ENCODE data around the gene PXT1.
A peak's percentile ranks its signal among the peaks of the same experiment; 100 is the strongest.

Gene PXT1

GRCh38 chr6:36387440-36388303 is 55.0 kb downstream of the PXT1 start, which contains the start of gene ETV7:
Gene ETV7, minus strand, starts transcription at chr6:36387669. Its CDS starts 128 bp downstream, at chr6:36387541.
- DNase-seq = no peak

GRCh38 chr6:36386495-36387439 is 55.9 kb downstream of the PXT1 start:
- no peak for DNase-seq

GRCh38 chr6:36384095-36384494 is 58.6 kb downstream of the PXT1 start:
- no peak for DNase-seq

GRCh38 chr6:36383606-36384005 is 59.0 kb downstream of the PXT1 start:
- no peak for DNase-seq

GRCh38 chr6:36382976-36383375 is 59.7 kb downstream of the PXT1 start:
- no peak for DNase-seq

GRCh38 chr6:36381502-36382389 is 60.9 kb downstream of the PXT1 start:
- DNase-seq = no peak

GRCh38 chr6:36380166-36380565 is 62.5 kb downstream of the PXT1 start:
- DNase-seq = no peak

- no peak for DNase-seq
These were observed 63.7 kb downstream of the PXT1 start for GRCh38 chr6:36378936-36379335.

- no peak for DNase-seq
These were observed 64.3 kb downstream of the PXT1 start for GRCh38 chr6:36378243-36378920.

- DNase-seq = no peak
These were observed 65.1 kb downstream of the PXT1 start for GRCh38 chr6:36377594-36377993.

- DNase-seq = no peak
These were observed 65.9 kb downstream of the PXT1 start for GRCh38 chr6:36376742-36377141.

- DNase-seq = no peak
These were observed 66.5 kb downstream of the PXT1 start for GRCh38 chr6:36376183-36376582.

GRCh38 chr6:36375644-36376155 is 67.0 kb downstream of the PXT1 start:
- no peak for DNase-seq

- DNase-seq = no peak
These were observed 67.7 kb downstream of the PXT1 start for GRCh38 chr6:36374972-36375371.

GRCh38 chr6:36374194-36374593 is 68.5 kb downstream of the PXT1 start:
- no peak for DNase-seq

GRCh38 chr6:36373368-36374019 is 69.2 kb downstream of the PXT1 start:
- DNase-seq = no peak

- no peak for DNase-seq
These were observed 70.6 kb downstream of the PXT1 start for GRCh38 chr6:36372088-36372487.

GRCh38 chr6:36371211-36371610 is 71.4 kb downstream of the PXT1 start:
- DNase-seq = no peak

GRCh38 chr6:36370638-36371037 is 72.0 kb downstream of the PXT1 start:
- DNase-seq = no peak

GRCh38 chr6:36368921-36369865 is 73.5 kb downstream of the PXT1 start:
- DNase-seq = peak; percentile 83
